ENCODE results near the gene NNT.

Gene NNT

DNA sequence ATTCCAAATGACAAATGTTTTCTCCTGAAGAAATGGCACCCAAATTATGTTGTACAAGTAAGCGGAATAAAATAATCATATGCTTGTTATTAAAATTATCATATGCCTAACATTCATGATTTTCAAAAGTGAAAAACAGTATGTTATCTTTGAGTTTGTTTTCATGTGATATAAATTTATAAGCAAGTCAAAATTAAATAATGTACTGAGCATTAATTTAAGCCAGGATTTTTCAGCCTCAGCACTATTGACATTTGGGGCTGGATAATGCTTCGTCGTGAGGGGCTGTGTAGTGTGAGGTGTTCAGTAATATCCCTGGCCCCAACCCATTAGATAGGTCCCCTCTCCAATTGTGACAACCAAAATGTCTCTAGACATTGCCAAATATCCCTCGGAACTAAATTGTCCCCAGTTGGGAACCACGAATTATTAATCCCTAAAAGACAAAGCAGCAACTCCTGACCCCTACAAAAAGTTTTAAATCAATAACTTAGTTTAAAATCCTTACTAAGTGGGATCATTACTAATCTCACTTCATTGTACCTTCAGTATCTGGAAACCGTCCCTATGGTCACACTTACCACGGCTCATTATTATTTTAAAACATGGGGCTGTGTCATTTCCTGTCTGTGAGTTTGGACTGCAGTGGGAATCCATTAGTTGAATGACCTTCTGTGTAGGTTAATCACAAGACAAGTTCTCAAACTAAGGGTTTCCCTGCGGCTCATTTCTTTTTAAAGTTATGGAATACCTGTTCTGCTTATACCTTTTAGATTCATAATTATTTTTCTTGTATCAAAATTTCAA, 1.3 kb upstream of the NNT start:
- no peak for DNase-seq
- Mint-ChIP-seq H3K27ac (peak overlapping the region; percentile 89), H3K4me3 (peak overlapping the region; percentile 87), H3K9me3 (no peaks in the 10 kb centered on the region), H3K36me3 (peaks cover 20% of the 10 kb centered on the region), H3K4me1 (peaks cover 40% of the 10 kb centered on the region), H3K27me3 (no peaks in the 10 kb centered on the region)
- CTCF ChIA-PET = interaction anchor here (2.4 kb wide), 1 partner anchor 29 kb away, joined by 12 read pairs; no protein-coding TSS in a partner anchor

DNA sequence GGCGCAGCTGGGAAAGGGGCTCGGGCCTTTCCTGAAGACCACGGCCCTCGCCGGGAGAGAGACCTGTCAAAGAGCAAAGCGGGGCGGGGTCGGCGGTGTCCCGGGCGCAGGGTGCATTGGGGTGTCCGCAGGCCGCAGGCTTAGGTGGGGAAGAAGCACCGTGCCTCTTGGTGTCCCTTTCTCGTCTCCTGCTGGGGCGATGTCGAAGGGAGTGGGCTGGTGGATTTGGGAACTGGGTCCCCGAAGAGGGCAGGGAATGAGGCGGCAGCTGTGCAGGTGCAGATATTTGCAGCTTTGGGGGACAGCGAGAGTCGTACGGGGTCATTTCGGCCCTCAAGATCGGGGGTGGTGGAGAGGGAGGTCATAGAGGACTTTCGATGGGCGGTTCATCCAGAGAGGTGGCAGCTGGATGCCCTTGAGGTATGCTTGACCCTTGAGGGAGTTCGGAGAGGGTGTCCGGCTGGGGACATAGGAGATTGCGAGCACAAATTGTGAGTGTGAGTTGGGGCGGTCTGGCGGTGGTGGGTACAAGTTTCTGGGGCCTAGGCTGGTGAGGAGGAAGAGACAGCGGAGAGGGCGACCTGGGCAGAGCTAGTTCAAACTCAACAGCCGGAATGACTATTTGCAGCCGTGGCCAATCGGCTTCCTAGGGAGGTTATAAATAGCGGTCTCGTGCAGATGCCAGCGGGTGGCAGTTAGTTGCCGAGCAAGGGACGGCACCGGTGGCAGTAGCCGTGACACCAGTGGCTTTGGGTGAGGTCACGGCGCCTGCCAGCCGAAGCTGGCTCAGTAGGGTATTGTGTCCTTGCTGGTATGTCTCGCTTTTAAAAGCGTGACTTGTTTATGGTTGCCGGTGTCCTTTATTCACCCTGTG, 601 bp downstream of the NNT start:
- Mint-ChIP-seq H3K9me3 (no peaks in the 10 kb centered on the region), H3K27me3 (no peaks in the 10 kb centered on the region), H3K4me1 (peaks cover 51% of the 10 kb centered on the region), H3K27ac (peak overlapping the region; percentile 89), H3K4me3 (peak overlapping the region; percentile 87), H3K36me3 (peaks cover 25% of the 10 kb centered on the region)
- CTCF ChIA-PET = interaction anchor here (1.0 to 2.4 kb wide), 3 partner anchors 27 to 119 kb away, joined by 3 to 12 read pairs (median 3); no protein-coding TSS in a partner anchor
- peak; percentile 78 for DNase-seq

DNA sequence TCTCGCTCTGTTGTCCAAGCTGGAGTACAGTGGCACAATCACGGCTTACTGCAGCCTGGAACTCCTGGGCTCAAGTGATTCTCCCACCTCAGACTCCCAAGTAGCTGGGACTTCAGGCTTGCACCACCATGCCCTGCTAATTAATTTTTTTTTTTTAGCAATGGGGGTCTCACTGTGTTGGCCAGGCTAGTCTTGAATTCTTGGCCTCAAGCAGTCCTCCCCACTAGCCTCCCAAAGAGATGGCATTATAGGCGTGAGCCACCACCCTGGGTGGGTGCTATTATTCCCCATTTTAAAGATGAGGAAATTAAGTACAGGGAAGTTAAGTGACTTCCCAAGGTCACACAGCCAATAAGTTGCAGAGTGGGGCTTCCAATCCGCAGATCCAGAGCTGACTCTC, 1.7 kb downstream of the NNT start:
- Mint-ChIP-seq H3K27ac (no peak overlapping the region), H3K27me3 (no peaks in the 10 kb centered on the region), H3K36me3 (peaks cover 26% of the 10 kb centered on the region), H3K9me3 (no peaks in the 10 kb centered on the region), H3K4me1 (peaks cover 54% of the 10 kb centered on the region), H3K4me3 (peak overlapping the region; percentile 87)
- CTCF ChIA-PET = interaction anchor here (0.7 to 2.6 kb wide), 2 partner anchors 26 to 589 kb away, joined by 4 to 10 read pairs; no protein-coding TSS in a partner anchor
- DNase-seq = no peak

DNA sequence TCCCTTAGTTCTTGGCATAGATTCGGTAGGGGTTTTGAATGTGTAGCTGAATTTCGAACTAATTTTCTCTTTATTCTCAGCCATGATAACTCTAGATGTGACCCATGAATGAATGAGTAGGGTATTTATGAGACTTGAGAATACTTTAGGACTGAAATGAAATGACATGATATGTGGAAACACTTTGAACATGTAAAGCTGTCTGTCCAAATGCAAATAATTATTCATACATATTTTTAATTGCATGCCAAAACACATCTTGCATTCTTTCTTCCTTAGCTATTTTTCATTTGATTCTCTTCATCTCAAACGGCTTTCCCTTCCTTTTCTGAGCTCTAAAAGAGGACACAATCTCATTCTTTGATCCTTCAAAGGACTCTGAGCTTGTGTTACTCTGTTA, 3.4 kb downstream of the NNT start:
- Mint-ChIP-seq H3K9me3 (no peaks in the 10 kb centered on the region), H3K36me3 (peaks cover 39% of the 10 kb centered on the region), H3K4me1 (peaks cover 53% of the 10 kb centered on the region), H3K27ac (no peak overlapping the region), H3K27me3 (no peaks in the 10 kb centered on the region), H3K4me3 (no peak overlapping the region)
- CTCF ChIA-PET = interaction anchor here (0.6 to 2.6 kb wide), 3 partner anchors 10 to 24 kb away, joined by 3 to 10 read pairs (median 3); no protein-coding TSS in a partner anchor
- DNase-seq = no peak

DNA sequence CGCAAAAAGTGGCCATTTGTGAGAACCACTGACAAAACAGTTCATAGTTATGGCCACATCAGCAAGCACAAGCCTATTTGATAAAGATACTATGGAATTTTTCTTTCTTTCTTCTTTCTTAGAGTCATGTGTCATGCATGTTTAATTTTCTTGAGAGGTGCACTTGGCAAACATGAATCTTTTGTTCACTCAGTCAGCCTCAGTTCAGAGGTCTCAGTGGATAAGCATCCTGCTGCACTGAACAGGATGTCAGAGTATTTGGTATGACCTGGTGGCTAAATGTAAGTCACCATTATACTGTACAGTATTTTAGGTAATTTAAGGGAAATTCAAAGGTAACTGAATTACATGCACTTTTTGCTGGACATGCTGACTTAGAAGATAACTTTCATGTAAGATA, 5.4 kb downstream of the NNT start:
- Mint-ChIP-seq H3K36me3 (peaks cover 54% of the 10 kb centered on the region), H3K27ac (no peak overlapping the region), H3K9me3 (no peaks in the 10 kb centered on the region), H3K4me1 (peaks cover 40% of the 10 kb centered on the region), H3K27me3 (no peaks in the 10 kb centered on the region), H3K4me3 (no peak overlapping the region)
- CTCF ChIA-PET = interaction anchor here (1.3 kb wide), 1 partner anchor 18 kb away, joined by 4 read pairs; no protein-coding TSS in a partner anchor
- DNase-seq = no peak

DNA sequence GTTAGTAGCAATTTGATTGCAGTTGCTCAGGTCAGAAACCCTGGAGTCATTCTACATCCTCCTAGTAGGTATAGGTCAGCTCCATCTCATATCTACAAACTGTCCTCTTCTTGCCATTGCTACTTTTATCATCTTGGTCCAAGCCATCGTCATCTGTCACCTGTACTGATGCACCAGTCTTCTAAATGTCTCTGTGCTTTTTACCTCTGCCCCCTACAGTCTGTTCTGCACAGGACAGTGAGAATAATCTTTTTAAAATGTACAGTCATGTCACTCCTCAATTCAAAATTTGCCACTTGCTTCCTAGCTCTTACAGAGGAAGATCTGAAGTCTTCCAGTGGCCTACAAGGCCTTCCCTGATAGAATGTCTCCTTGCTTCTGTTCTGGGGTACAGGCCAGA, 6.8 kb downstream of the NNT start:
- CTCF ChIA-PET = interaction anchor here (1.0 to 1.6 kb wide), 3 partner anchors 9 to 21 kb away, joined by 4 to 6 read pairs (median 4); no protein-coding TSS in a partner anchor
- Mint-ChIP-seq H3K27ac (no peak overlapping the region), H3K9me3 (no peaks in the 10 kb centered on the region), H3K27me3 (no peaks in the 10 kb centered on the region), H3K36me3 (peaks cover 54% of the 10 kb centered on the region), H3K4me1 (peaks cover 28% of the 10 kb centered on the region), H3K4me3 (no peak overlapping the region)
- no peak for DNase-seq

DNA sequence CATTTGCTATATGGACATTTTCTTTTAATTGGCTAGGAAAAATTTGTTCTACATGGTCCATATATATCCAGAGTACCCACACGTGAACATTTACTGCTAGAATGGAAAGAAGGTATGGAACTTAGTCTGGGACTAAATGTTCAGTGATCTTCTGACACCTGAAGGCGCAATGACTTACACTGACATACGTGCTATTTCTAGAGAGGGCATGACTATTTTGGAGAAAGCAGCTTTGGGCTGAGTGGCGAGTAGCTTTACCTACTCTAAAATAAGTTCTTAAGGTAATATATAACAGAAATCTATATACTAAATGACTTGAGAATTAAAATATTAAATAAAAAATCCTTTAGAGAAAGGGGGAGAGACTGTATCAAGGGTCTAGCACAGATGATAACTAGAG, 10.4 kb downstream of the NNT start:
- Mint-ChIP-seq H3K27me3 (no peaks in the 10 kb centered on the region), H3K4me1 (peaks cover 8% of the 10 kb centered on the region), H3K27ac (no peak overlapping the region), H3K4me3 (no peak overlapping the region), H3K9me3 (no peaks in the 10 kb centered on the region), H3K36me3 (peaks cover 54% of the 10 kb centered on the region)
- CTCF ChIA-PET = no interaction called here
- no peak for DNase-seq

DNA sequence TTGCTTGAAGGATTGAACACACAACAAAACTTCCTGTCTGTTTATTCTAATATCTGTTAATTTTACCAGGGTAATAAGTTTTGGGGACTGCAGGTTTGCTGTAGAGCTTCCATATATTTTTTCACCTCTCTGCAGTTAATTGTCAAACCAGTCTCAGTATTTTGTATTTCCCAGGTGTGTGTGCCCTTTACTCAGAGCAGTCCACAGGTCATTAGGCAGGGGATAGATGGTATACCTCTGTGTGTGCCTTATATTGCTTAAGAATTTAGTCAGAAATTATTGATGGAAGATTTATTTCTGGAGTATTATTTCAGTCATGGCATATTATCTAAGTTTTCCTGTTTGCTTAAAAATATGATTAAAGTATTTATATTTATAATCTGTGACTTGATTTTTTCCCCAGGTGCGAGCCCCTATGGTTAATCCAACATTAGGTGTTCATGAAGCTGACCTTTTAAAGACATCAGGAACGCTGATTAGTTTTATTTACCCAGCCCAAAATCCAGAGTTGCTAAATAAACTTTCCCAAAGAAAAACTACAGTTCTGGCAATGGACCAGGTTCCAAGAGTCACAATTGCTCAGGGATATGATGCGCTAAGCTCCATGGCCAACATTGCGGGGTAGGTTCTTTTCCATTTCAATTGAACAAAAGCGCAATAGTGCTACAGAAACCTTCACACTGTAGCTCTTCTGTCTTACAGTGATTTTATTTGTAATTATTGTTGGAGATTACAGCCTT, 12.6 kb downstream of the NNT start:
- no peaks in the 10 kb centered on the region for H3K27me3 Mint-ChIP-seq
- CTCF ChIA-PET = interaction anchor here (1.0 to 1.3 kb wide), 2 partner anchors 9 to 16 kb away, joined by 3 to 6 read pairs; no protein-coding TSS in a partner anchor
- no peak overlapping the region for H3K4me3 Mint-ChIP-seq
- no peaks in the 10 kb centered on the region for H3K9me3 Mint-ChIP-seq
- H3K27ac Mint-ChIP-seq = no peak overlapping the region
- DNase-seq = no peak
- peaks cover 6% of the 10 kb centered on the region for H3K4me1 Mint-ChIP-seq
- peaks cover 55% of the 10 kb centered on the region for H3K36me3 Mint-ChIP-seq

DNA sequence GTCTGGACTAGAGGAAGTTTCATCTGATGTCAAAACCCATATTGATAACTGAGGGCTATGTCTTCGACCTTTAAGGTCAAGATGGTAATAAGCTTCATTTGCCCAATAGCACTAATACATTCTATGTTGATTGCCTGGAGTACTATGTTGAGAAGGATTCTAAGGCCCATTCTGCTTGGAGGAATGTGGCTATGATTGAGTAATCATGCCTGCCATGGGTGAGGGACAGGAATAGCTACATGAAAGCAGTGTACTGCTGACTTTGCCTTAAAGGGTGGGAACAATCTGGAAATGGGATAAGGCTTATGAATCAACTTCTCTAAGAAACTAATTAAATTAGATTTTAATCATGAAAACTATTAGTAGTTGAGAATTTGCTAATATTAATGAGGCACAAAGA, 13.6 kb downstream of the NNT start:
- peaks cover 2% of the 10 kb centered on the region for H3K4me1 Mint-ChIP-seq
- no peaks in the 10 kb centered on the region for H3K27me3 Mint-ChIP-seq
- peaks cover 56% of the 10 kb centered on the region for H3K36me3 Mint-ChIP-seq
- CTCF ChIA-PET = interaction anchor here (1.0 to 1.2 kb wide), 2 partner anchors 10 to 14 kb away, joined by 3 to 7 read pairs; no protein-coding TSS in a partner anchor
- H3K4me3 Mint-ChIP-seq = no peak overlapping the region
- DNase-seq = no peak
- no peaks in the 10 kb centered on the region for H3K9me3 Mint-ChIP-seq
- H3K27ac Mint-ChIP-seq = no peak overlapping the region

DNA sequence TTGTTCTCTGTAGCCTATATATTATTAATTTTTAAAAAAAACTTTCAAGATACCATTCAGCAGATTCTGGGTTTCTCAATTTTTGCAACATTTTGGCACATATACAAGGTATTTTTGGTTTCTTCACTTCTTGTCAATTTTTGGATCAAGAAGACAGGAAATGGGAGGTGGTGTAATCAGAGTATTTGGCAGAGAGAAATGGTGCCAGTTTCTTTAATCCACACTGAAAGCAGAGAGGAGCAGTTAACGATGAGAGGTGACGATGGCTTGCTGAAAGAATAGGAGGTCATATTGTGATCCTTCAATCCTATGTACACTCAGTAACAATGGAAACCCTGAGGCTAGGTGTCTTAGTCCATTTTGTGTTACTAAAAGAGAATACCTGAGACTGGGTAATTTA, 16.4 kb downstream of the NNT start:
- Mint-ChIP-seq H3K9me3 (no peaks in the 10 kb centered on the region), H3K4me3 (no peak overlapping the region), H3K4me1 (peaks cover 2% of the 10 kb centered on the region), H3K27ac (no peak overlapping the region), H3K27me3 (no peaks in the 10 kb centered on the region), H3K36me3 (peaks cover 56% of the 10 kb centered on the region)
- DNase-seq = no peak
- CTCF ChIA-PET = interaction anchor here (1.2 to 1.9 kb wide), 2 partner anchors 10 to 12 kb away, joined by 4 to 6 read pairs; no protein-coding TSS in a partner anchor

DNA sequence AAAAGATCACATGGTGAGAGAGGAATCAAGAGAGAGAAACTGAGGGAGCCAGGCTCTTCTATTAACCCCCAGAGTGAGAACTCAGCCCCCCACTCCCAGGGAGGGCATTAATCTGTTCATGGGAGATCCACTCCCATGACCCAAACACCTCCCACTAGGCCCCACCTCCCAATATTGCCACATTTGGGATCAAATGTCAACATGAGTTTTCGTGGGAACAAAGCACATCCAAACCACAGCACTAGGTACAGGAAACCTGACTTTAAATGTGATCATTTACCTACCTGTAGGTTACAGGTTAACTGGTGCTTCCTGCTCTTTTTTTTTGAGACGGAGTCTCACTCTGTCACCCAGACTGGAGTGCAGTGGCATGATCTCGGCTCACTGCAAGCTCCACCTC, 16.9 kb downstream of the NNT start:
- no peak for DNase-seq
- peaks cover 59% of the 10 kb centered on the region for H3K36me3 Mint-ChIP-seq
- H3K4me3 Mint-ChIP-seq = no peak overlapping the region
- H3K27ac Mint-ChIP-seq = no peak overlapping the region
- no peaks in the 10 kb centered on the region for H3K27me3 Mint-ChIP-seq
- CTCF ChIA-PET = interaction anchor here (1.3 to 1.9 kb wide), 2 partner anchors 10 to 11 kb away, joined by 6 to 7 read pairs; no protein-coding TSS in a partner anchor
- peaks cover 2% of the 10 kb centered on the region for H3K4me1 Mint-ChIP-seq
- H3K9me3 Mint-ChIP-seq = no peaks in the 10 kb centered on the region

DNA sequence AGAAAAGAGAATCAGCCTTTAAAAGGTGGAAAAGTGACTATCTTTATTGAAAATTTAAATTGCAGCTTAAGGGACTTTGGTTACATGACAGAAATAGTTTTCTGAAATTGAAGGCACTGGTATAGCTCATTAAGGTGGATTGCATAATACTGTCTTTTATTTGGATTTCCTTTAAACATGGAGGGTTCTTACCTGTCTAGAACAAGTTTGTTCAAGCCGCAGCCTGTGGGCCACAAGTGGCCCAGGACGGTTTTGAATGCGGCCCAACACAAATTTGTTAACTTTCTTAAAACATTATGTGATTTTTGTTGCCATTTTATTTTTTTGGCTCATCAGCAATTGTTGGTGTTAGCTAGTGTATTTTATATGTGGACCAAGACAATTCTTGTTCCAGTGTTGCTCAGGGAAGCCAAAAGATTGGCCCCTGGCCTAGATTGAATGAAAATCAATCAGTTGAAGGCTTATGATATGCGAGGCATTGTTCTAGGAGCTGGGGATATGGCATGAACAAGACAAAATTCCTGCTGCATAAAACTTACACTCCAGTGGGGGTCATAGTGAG, 18.0 kb downstream of the NNT start:
- CTCF ChIA-PET = interaction anchor here (0.7 to 1.3 kb wide), 2 partner anchors 10 to 14 kb away, joined by 3 to 7 read pairs; no protein-coding TSS in a partner anchor
- Mint-ChIP-seq H3K9me3 (no peaks in the 10 kb centered on the region), H3K4me3 (no peak overlapping the region), H3K36me3 (peaks cover 53% of the 10 kb centered on the region), H3K27ac (no peak overlapping the region), H3K27me3 (no peaks in the 10 kb centered on the region), H3K4me1 (peaks cover 2% of the 10 kb centered on the region)
- DNase-seq = no peak

DNA sequence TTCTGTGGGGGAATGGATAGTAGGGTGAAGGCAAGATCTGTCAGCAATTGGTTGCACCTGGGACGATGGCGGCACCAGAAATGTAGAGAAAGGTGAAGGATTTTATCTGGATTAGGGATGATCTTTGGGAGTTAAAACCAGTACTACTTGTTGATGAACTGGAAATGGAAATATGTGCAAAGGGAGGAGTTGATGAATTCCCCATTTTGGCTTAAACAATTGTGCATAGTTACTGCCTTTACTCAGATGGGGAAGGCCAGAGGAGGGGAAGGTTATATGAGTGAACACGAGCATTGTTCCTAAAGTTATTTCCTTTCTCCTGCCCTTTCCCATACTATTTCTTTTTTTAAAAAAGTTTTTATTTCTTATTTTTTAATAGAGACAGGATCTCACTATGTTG, 19.1 kb downstream of the NNT start:
- CTCF ChIA-PET = no interaction called here
- no peak overlapping the region for H3K4me3 Mint-ChIP-seq

More for the DNA sequence above, 19.1 kb downstream of the NNT start:
- no peak for DNase-seq
- Mint-ChIP-seq H3K27me3 (no peaks in the 10 kb centered on the region), H3K36me3 (peaks cover 49% of the 10 kb centered on the region), H3K4me1 (peaks cover 2% of the 10 kb centered on the region), H3K27ac (no peak overlapping the region), H3K9me3 (no peaks in the 10 kb centered on the region)
